ENCODE data around the gene SP6.

DNA sequence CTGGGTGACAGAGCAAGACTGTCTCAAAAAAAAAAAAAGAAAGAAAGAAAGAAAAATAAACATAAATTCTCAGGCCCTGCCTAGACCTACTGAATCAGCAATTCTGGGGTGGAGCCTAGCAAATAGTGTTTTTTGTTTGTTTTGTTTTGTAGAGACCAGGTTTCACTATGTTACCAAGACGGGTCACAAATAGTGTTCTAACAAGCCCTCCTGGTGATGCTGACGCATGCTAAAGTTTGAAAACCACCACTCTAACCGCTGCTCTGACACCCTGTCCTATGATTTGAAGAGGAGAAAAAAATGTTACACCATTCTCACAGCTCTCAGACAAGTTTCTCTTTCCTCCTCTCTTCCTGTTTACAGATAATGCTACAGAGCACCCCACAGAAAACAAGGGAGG is 21.1 kb downstream of the SP6 start:
- TF ChIP-seq POLR2A (IDR thresholded peaks at IDR 0.05; ENCODE audit: low read length): no peak
- no peak for TF ChIP-seq GATA1 (IDR thresholded peaks at IDR 0.05; ENCODE audit: low read depth, low read length)

All from erythroblast (primary cell).